SU-DHL-6 (cell line): ENCODE data around the gene DGKB.

Experiments used
- H2AFZ ChIP-seq: fragments of 200-600 bp; sonication (generic); 2 replicates; pipeline ENCODE4 v1.6.1; 2014; ENCODE audit warnings: low read depth, mild to moderate bottlenecking, moderate library complexity, mixed read lengths, antibody characterized with exemption, low read length; ENCODE audit not compliant: severe bottlenecking
- H3F3A ChIP-seq: fragments of 200-600 bp; shearing (Covaris generic); 2 replicates; pipeline ENCODE4 v1.6.0; 2016; ENCODE audit warnings: antibody characterized with exemption, mild to moderate bottlenecking; ENCODE audit not compliant: insufficient read depth
- H3K27ac ChIP-seq: fragments of 200-600 bp; sonication (generic); 2 replicates; pipeline ENCODE4 v1.5.1; 2016; ENCODE audit warnings: low read depth, mild to moderate bottlenecking, low read length, moderate library complexity, mixed read lengths
- H3K27me3 ChIP-seq: fragments of 200-600 bp; sonication (generic), shearing (Covaris generic); 2 replicates; pipeline ENCODE4 v1.6.0; 2014; ENCODE audit warnings: mild to moderate bottlenecking, low read length
- H3K36me3 ChIP-seq: fragments of 200-600 bp; sonication (generic); 2 replicates; pipeline ENCODE4 v1.6.1; 2014; ENCODE audit warnings: mild to moderate bottlenecking, low read length, mixed read lengths
- H3K4me2 ChIP-seq: fragments of 300-600, 200-600 bp; shearing (Covaris generic), sonication (generic); 2 replicates; pipeline ENCODE4 v1.6.0; 2014; ENCODE audit warnings: low read length, low read depth, mild to moderate bottlenecking; ENCODE audit not compliant: poor library complexity, severe bottlenecking
- H3K4me3 ChIP-seq: fragments of 200-600 bp; sonication (generic); 2 replicates; pipeline ENCODE4 v1.5.1; 2014; ENCODE audit warnings: antibody characterized with exemption, low read length, mild to moderate bottlenecking, mixed read lengths; ENCODE audit not compliant: insufficient read depth, poor library complexity, severe bottlenecking
- H3K79me2 ChIP-seq: fragments of 200-600 bp; sonication (generic); 2 replicates; pipeline ENCODE4 v1.6.1; 2014; ENCODE audit warnings: mild to moderate bottlenecking, low read length, moderate library complexity; ENCODE audit not compliant: insufficient read depth
- H3K9ac ChIP-seq: fragments of 200-600 bp; sonication (generic); 2 replicates; pipeline ENCODE4 v1.7.0; 2014; ENCODE audit warnings: mild to moderate bottlenecking, low read length
- H3K9me2 ChIP-seq: fragments of 200-600 bp; sonication (generic); replicated peaks from 2 replicates; pipeline ENCODE4 v1.6.1; 2014; ENCODE audit warnings: low read length; ENCODE audit not compliant: insufficient read depth
- H3K9me3 ChIP-seq: fragments of 200-600 bp; sonication (generic); 2 replicates; pipeline ENCODE4 v1.6.1; 2014; ENCODE audit warnings: low read length, mixed read lengths; ENCODE audit not compliant: insufficient read depth
- H4K20me1 ChIP-seq: fragments of 200-600 bp; sonication (generic); 2 replicates; pipeline ENCODE4 v1.6.1; 2014; ENCODE audit warnings: low read depth, mild to moderate bottlenecking, antibody characterized with exemption, low read length, moderate library complexity, mixed read lengths
- CTCF ChIP-seq: fragments of 200-600 bp; sonication (generic); IDR thresholded peaks from one replicate; pipeline ENCODE4 v1.5.1; 2017; ENCODE audit warnings: antibody characterized with exemption, mild to moderate bottlenecking, low read length, moderate library complexity; ENCODE audit not compliant: insufficient read depth, poor library complexity, severe bottlenecking
- EZH2phosphoT487 ChIP-seq: fragments of 200-600 bp; sonication (generic), shearing (Covaris generic); conservative IDR thresholded peaks from 2 replicates; pipeline ENCODE4 v1.6.1; 2018; ENCODE audit warnings: mild to moderate bottlenecking, antibody characterized with exemption, low read length, moderate library complexity, mixed read lengths

The DGKB gene

DNA sequence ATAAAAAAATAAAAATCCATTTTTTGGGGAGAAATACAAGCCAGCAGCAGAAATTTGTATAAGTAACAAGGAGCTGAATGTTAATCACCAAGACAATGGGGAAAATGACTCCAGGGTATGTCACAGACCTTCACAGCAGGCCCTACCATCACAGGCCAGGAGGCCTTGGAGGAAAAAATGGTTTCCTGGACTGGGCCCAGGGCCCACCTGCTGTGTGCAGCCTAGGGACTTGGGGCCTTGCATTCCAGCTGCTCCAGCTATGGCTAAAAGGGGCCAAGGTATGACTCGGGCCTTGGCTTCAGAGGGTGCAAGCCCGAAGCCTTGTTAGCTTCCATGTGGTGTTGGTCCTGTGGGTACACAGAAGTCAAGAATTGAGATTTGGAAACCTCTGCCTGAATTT, 126.3 kb downstream of the DGKB start:
- no peaks in the 10 kb centered on the region for H3K27me3 ChIP-seq
- no peak overlapping the region for H3K4me2 ChIP-seq
- H4K20me1 ChIP-seq: no peaks in the 10 kb centered on the region
- H3F3A ChIP-seq: no peaks in the 10 kb centered on the region
- H3K27ac ChIP-seq: no peak overlapping the region
- H3K9ac ChIP-seq: no peak overlapping the region
- H2AFZ ChIP-seq: no peak overlapping the region
- H3K4me3 ChIP-seq: no peak overlapping the region
- H3K36me3 ChIP-seq: no peaks in the 10 kb centered on the region
- no peaks in the 10 kb centered on the region for H3K9me2 ChIP-seq
- no peaks in the 10 kb centered on the region for H3K79me2 ChIP-seq
- peaks cover 17% of the 10 kb centered on the region; the same call in 1 of the 2 replicates for H3K9me3 ChIP-seq
- TF ChIP-seq EZH2phosphoT487 (no peak), CTCF (no peak)

DNA sequence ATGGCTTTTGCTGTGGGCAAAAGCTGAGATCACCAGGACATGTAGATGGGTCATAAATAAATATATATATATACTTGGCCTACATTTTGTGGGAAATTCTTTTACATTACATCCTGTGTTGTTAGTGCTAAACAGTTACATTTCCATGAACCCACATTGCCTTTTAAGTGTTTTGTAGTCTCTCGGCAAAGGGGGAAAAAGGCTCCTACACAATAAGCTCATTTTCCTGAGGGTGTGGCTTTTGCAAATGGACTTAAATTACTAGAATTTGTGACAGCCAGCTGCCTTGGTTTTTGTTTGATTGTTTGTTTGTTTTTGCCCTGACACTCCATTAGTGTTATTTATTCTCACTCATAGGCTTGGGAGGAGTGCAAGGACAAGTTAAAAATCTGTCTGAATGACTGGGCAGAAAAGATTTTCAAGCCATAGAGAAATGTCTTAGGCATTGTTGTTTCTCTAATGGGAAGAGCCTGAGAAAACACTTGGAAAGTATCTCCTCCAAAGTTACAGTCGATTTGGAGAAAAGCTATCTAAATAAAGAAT, 128.8 kb downstream of the DGKB start:
- H3K27me3 ChIP-seq: no peaks in the 10 kb centered on the region
- H4K20me1 ChIP-seq: no peaks in the 10 kb centered on the region
- H3F3A ChIP-seq: no peaks in the 10 kb centered on the region
- H3K4me3 ChIP-seq: no peak overlapping the region
- H3K9ac ChIP-seq: no peak overlapping the region
- H3K36me3 ChIP-seq: no peaks in the 10 kb centered on the region
- no peak overlapping the region for H3K27ac ChIP-seq
- no peak overlapping the region for H3K4me2 ChIP-seq
- peaks cover 17% of the 10 kb centered on the region; the same call in 1 of the 2 replicates for H3K9me3 ChIP-seq
- no peak for TF ChIP-seq EZH2phosphoT487
- no peak for TF ChIP-seq CTCF
- no peak overlapping the region for H2AFZ ChIP-seq
- no peaks in the 10 kb centered on the region for H3K79me2 ChIP-seq
- H3K9me2 ChIP-seq: no peaks in the 10 kb centered on the region

GRCh38 chr7:14770614-14771013, 131.9 kb downstream of the DGKB start:
- Histone ChIP-seq H3K27ac (no peak overlapping the region), H3K79me2 (no peaks in the 10 kb centered on the region), H3K9me3 (peaks cover 3% of the 10 kb centered on the region; the same call in 1 of the 2 replicates), H3K27me3 (no peaks in the 10 kb centered on the region), H3K4me3 (no peak overlapping the region), H2AFZ (no peak overlapping the region), H3K9me2 (no peaks in the 10 kb centered on the region), H3K9ac (no peak overlapping the region), H3K36me3 (no peaks in the 10 kb centered on the region), H3F3A (no peaks in the 10 kb centered on the region), H4K20me1 (no peaks in the 10 kb centered on the region), H3K4me2 (no peak overlapping the region)
- no peak for TF ChIP-seq EZH2phosphoT487
- TF ChIP-seq CTCF: no peak

DNA sequence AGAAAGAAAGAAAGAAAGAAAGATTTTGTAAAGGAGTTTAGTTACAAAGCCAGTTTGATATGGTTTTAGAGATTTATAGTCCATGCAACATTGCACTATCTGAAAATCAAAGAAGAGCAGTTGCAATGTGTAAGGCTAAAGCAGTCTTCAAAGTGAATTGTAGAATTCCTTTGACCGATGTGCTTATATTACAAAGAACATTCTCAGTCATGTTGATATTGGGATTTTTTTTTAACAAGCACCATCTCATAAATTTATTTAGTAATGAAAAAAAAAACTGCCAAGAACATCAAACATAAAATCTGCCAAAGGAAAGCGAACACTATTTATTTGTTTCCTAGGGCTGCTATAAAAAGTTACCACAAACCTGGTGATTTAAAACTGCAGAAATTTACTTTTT, 133.3 kb downstream of the DGKB start:
- Histone ChIP-seq H2AFZ (no peak overlapping the region), H4K20me1 (no peaks in the 10 kb centered on the region), H3K27ac (no peak overlapping the region), H3K4me3 (no peak overlapping the region), H3K9me2 (no peaks in the 10 kb centered on the region), H3K27me3 (no peaks in the 10 kb centered on the region), H3K36me3 (no peaks in the 10 kb centered on the region), H3K9me3 (no peaks in the 10 kb centered on the region), H3K4me2 (no peak overlapping the region), H3K9ac (no peak overlapping the region), H3F3A (no peaks in the 10 kb centered on the region), H3K79me2 (no peaks in the 10 kb centered on the region)
- TF ChIP-seq CTCF (no peak), EZH2phosphoT487 (no peak)
